Activated T-helper 2 cell treated with anti-CD3 and anti-CD28 coated beads, Interferon-gamma antibody, Interleukin-2, Interleukin-4, amounts not matched to agents 10 μg/mL and 5 μg/mL and 100 μg/mL, durations not matched to agents 14 hours and 24 hours and 36 hours (primary cell): ENCODE data around the gene MATN3. TPM values are rescaled to one million over a fixed set of nuclear protein-coding genes. Genes with fewer than 3 reads are reported as not detected.

Experiments
- DNase-seq: peaks from one replicate; pipeline ENCODE4 v3.0.0; 2021; ENCODE audit warnings: low spot score
- H3K27ac Mint-ChIP-seq: one replicate; pipeline ENCODE4 v1.8.0; 2021; ENCODE audit warnings: mixed read lengths
- H3K27me3 Mint-ChIP-seq: one replicate; pipeline ENCODE4 v1.8.0; 2021; ENCODE audit warnings: low read depth, mixed read lengths
- H3K36me3 Mint-ChIP-seq: one replicate; pipeline ENCODE4 v1.8.0; 2021; ENCODE audit warnings: low read depth, mixed read lengths
- H3K4me1 Mint-ChIP-seq: one replicate; pipeline ENCODE4 v1.8.0; 2021; ENCODE audit warnings: low read depth, mixed read lengths
- H3K4me3 Mint-ChIP-seq: one replicate; pipeline ENCODE4 v1.8.0; 2021; ENCODE audit warnings: low read depth, mild to moderate bottlenecking, moderate library complexity, mixed read lengths
- H3K9me3 Mint-ChIP-seq: one replicate; pipeline ENCODE4 v1.8.0; 2021; ENCODE audit warnings: mixed read lengths
- intact Hi-C: fragments of 100-400 bp; cut with micrococcal nuclease; formaldehyde crosslinking; loops from one replicate; pipeline ENCODE4 v1.15.1; 2023
- total RNA-seq: library from RNA; stranded (reverse); gene quantifications from 2 replicates; pipeline ENCODE4 v1.2.3, GENCODE V29; 2022

MATN3 gene
- total RNA-seq, 1 donor from 2014 or later = not detected

DNA sequence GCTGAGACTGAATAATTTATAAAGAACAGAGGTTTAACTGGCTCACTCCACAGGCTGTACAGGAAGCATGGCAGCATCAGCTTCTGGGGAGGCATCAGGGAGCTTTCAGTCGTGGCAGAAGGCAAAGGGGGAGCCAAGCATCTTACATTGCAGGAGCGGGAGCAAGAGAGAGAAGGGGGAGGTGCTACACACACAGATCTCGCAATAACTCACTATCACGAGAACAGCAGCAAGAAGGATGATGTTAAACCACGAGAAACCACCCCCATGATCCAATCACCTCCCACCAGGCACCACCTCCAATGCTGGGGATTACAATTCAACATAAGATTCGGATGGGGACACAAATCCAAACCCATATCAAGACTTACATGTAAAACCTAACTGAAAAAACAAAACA is 17.8 kb upstream of the MATN3 start:
- Mint-ChIP-seq H3K27ac (no peak overlapping the region), H3K4me3 (no peak overlapping the region), H3K4me1 (no peaks in the 10 kb centered on the region), H3K9me3 (no peaks in the 10 kb centered on the region), H3K36me3 (peaks cover 57% of the 10 kb centered on the region), H3K27me3 (no peaks in the 10 kb centered on the region)
- no peak for DNase-seq
- intact Hi-C loops = no loop called here

- Mint-ChIP-seq H3K4me3 (no peak overlapping the region), H3K9me3 (no peaks in the 10 kb centered on the region), H3K27ac (no peak overlapping the region), H3K4me1 (no peaks in the 10 kb centered on the region), H3K36me3 (peaks cover 45% of the 10 kb centered on the region), H3K27me3 (no peaks in the 10 kb centered on the region)
- intact Hi-C loops = no loop called here
- no peak for DNase-seq
Observed at GRCh38 chr2:20027705-20028434, 15.4 kb upstream of the MATN3 start.

DNA sequence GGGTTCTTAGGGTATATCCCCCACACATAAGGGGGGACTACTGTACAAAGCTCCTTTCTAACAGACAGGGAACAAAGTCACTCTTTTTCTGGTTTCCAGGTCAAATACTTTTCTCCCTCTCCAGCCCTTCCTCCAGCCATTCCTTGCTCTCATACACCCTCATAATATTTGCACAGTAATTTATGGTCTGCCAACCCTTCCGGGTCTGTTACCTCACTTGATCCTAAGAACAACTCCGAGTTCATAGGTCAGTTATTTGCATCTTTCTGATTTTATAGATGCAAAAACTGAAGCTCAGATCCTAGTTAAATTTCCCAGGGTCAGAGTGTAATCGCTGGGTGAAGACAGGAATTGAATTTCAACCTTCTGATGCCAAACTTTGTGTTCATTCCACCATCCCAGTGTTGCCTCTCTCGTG is 14.8 kb upstream of the MATN3 start:
- Mint-ChIP-seq H3K36me3 (peaks cover 39% of the 10 kb centered on the region), H3K4me1 (no peaks in the 10 kb centered on the region), H3K27ac (no peak overlapping the region), H3K27me3 (no peaks in the 10 kb centered on the region), H3K9me3 (peaks cover under 1% of the 10 kb centered on the region), H3K4me3 (no peak overlapping the region)
- intact Hi-C loops = no loop called here
- no peak for DNase-seq

- peaks cover 29% of the 10 kb centered on the region for H3K36me3 Mint-ChIP-seq
- H3K4me3 Mint-ChIP-seq = no peak overlapping the region
- H3K27ac Mint-ChIP-seq = no peak overlapping the region
- peaks cover 15% of the 10 kb centered on the region for H3K9me3 Mint-ChIP-seq
- H3K27me3 Mint-ChIP-seq = no peaks in the 10 kb centered on the region
- no peak for DNase-seq
- no peaks in the 10 kb centered on the region for H3K4me1 Mint-ChIP-seq
- intact Hi-C loops = no loop called here
Observed at GRCh38 chr2:20025065-20025786, 12.8 kb upstream of the MATN3 start.

DNA sequence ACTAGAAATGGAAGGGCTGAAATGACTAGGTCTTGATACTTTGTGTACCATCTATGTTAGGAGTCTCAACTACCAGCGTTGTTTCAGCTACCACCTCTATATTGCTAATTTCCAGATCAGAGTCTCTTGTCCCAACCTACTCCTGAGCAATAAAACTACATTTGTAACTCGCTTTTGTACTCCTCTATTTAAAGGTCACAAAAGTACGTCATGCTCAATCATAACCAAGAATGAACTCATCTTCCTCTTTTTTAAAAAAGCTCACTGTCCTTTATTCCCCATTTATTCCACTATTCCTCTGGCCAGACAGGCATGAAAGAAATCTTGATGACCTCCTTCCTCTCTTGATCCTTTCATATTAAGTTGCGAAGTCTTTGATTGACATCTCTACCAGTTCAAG is 11.2 kb upstream of the MATN3 start:
- DNase-seq = no peak
- H3K9me3 Mint-ChIP-seq = peaks cover 22% of the 10 kb centered on the region
- intact Hi-C loops = no loop called here
- no peaks in the 10 kb centered on the region for H3K27me3 Mint-ChIP-seq
- H3K27ac Mint-ChIP-seq = no peak overlapping the region
- H3K36me3 Mint-ChIP-seq = peaks cover 13% of the 10 kb centered on the region
- H3K4me3 Mint-ChIP-seq = no peak overlapping the region
- H3K4me1 Mint-ChIP-seq = no peaks in the 10 kb centered on the region

DNA sequence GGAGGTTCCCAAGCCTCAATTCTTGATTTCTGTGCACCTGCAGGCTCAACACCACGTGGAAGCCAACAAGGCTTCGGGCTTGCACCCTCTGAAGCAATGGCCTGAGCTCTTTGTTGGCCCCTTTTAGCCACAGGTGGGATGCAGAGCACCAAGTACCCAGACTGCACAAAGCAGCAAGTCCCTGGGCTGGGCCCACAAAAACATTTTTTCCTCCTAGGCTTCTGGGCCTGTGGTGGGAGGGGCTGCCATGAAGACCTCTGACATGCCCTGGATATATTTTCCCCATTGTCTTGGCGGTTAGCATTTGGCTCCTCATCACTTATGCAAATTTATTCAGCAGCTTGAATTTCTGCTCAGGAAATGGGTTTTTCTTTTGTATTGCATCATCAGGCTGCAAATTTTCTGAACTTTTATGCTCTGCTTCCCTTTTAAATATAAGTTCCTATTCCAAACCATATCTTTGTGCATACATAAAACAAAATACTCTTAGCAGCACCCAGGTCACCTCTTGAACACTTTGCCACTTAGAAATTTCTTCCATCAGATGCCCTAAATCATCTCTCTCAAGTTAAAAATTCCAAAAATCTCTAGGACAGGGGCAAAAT is 9.0 kb upstream of the MATN3 start:
- Mint-ChIP-seq H3K4me3 (no peak overlapping the region), H3K4me1 (no peaks in the 10 kb centered on the region), H3K9me3 (peaks cover 22% of the 10 kb centered on the region), H3K27me3 (no peaks in the 10 kb centered on the region), H3K27ac (no peak overlapping the region), H3K36me3 (peaks cover 7% of the 10 kb centered on the region)
- no peak for DNase-seq
- intact Hi-C loops = no loop called here

DNA sequence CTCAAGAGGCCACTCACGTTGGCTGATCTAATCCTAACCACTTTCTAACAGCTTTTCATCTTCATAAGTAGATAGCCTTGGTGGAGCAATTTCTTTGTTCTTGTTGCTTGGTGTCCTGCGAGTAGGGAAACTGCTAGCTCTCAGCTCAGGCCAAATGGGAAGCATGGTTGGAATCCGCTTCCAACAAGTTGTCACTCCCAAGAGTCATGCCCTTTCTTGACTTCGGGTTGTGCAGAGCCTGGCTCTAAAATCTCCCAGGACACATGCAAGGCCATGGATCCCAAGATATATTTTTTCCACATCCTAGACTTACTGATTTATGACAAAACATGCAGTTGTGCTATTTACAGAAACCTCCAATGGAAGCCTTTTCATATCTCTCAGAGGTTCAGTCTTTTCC is 7.3 kb upstream of the MATN3 start:
- Mint-ChIP-seq H3K27ac (no peak overlapping the region), H3K27me3 (peaks cover 6% of the 10 kb centered on the region), H3K4me3 (no peak overlapping the region), H3K4me1 (no peaks in the 10 kb centered on the region), H3K36me3 (peaks cover 7% of the 10 kb centered on the region), H3K9me3 (peaks cover 22% of the 10 kb centered on the region)
- intact Hi-C loops = no loop called here
- no peak for DNase-seq

DNA sequence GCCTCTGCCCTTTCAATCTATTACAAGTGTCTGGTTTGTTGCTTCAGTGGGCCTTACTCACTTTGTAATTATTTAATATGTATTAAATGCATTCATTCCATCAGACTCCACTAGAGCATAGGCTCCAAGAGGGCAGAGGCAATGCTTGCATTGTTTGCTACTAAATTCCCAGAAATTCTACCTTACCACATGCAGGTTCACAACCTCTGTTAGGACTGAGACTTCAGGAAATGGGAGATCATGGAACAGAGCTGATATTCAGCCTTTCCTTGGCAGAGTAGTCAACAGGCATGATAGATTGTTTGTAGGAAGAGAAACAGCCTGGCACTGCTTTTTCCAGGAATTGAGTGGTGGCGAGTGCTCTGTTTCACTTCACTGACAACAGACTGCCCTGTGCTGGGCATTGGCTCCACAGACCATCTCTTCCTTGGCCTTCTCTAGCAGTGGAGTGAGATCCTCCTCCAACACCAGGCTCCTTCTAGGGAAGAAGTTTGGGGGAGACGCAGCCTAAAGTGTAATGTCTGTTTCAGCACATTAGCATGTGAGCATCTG is 6.2 kb upstream of the MATN3 start:
- Mint-ChIP-seq H3K27me3 (peaks cover 16% of the 10 kb centered on the region), H3K36me3 (peaks cover 7% of the 10 kb centered on the region), H3K4me1 (no peaks in the 10 kb centered on the region), H3K4me3 (no peak overlapping the region), H3K9me3 (peaks cover 22% of the 10 kb centered on the region), H3K27ac (no peak overlapping the region)
- no peak for DNase-seq
- intact Hi-C loops = no loop called here

DNA sequence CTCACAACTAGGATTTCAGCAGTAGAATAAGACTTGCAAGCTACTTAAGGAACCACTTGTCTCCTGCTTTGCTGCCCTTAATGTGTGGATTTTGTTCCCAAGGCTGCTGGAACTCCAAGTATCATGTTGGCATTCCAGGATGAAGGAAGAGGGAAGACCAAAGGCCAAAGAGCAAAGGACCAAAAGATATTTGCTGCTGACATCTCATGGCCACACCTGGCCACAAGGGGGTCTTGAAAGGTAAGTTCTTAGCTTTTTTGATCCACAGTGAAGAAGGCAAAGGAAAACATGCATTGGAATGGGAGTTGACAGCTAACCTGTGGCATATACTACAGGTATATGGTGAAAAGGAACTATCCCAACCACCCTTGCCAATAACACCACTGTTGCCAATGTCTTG is 3.9 kb upstream of the MATN3 start:
- Mint-ChIP-seq H3K36me3 (no peaks in the 10 kb centered on the region), H3K27me3 (peaks cover 33% of the 10 kb centered on the region), H3K9me3 (peaks cover 13% of the 10 kb centered on the region), H3K27ac (no peak overlapping the region), H3K4me3 (no peak overlapping the region), H3K4me1 (peaks cover 3% of the 10 kb centered on the region)
- no peak for DNase-seq
- intact Hi-C loops = no loop called here

- intact Hi-C loops = loop anchor here (1.0 to 2.0 kb wide), 3 partner anchors 35 to 83 kb away; partner anchors contain the start of gene LAPTM4A
- Mint-ChIP-seq H3K4me3 (no peak overlapping the region), H3K9me3 (peaks cover 10% of the 10 kb centered on the region), H3K27me3 (peaks cover 39% of the 10 kb centered on the region), H3K4me1 (peaks cover 3% of the 10 kb centered on the region), H3K36me3 (no peaks in the 10 kb centered on the region), H3K27ac (no peak overlapping the region)
- DNase-seq = no peak
Observed at GRCh38 chr2:20015482-20016083, 3.1 kb upstream of the MATN3 start.

GRCh38 chr2:20013126-20013849 is 820 bp upstream of the MATN3 start:
- no peak overlapping the region for H3K27ac Mint-ChIP-seq
- no peaks in the 10 kb centered on the region for H3K9me3 Mint-ChIP-seq
- H3K36me3 Mint-ChIP-seq = no peaks in the 10 kb centered on the region
- no peak for DNase-seq
- H3K4me1 Mint-ChIP-seq = peaks cover 3% of the 10 kb centered on the region
- H3K4me3 Mint-ChIP-seq = peak overlapping the region; percentile 61
- peaks cover 53% of the 10 kb centered on the region for H3K27me3 Mint-ChIP-seq
- intact Hi-C loops = no loop called here

DNA sequence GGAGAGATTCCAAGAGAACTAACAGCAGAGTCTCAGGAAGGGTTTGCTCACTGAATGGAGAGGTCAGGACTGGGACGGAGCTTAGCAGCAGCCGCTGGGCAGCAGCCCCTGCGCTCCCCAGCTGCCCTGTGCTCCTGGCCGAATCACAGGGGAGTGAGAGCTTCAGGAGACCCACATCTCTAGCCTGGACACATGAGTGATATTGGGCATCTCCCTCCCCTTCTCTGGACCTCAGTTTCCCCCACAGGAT is 511 bp downstream of the MATN3 start:
- Mint-ChIP-seq H3K27me3 (peaks cover 57% of the 10 kb centered on the region), H3K4me3 (peak overlapping the region; percentile 73)
- intact Hi-C loops = no loop called here

More for the DNA sequence above, 511 bp downstream of the MATN3 start:
- H3K36me3 Mint-ChIP-seq = no peaks in the 10 kb centered on the region
- H3K4me1 Mint-ChIP-seq = peaks cover 3% of the 10 kb centered on the region
- no peak for DNase-seq
- H3K9me3 Mint-ChIP-seq = no peaks in the 10 kb centered on the region
- no peak overlapping the region for H3K27ac Mint-ChIP-seq
